ENCODE data around the gene RIC1. TPM values are rescaled to one million over a fixed set of nuclear protein-coding genes. Genes with fewer than 3 reads are reported as not detected.

Gene RIC1
- total and polyA plus RNA-seq, 2 of the 4 experiments (the other 2 are of a cell fraction): 28.8 to 76.9 TPM

GRCh38 chr9:5818424-5819142, 189.7 kb downstream of the RIC1 start:
- Histone ChIP-seq H4K20me1 (ENCODE audit: insufficient read depth, low read length) (no peaks in the 10 kb centered on the region), H2AFZ (replicated peaks; ENCODE audit: low read length, poor library complexity) (no peak overlapping the region), H2AK9ac (replicated peaks; ENCODE audit: low read depth, low read length, poor library complexity) (no peak overlapping the region), H3K4ac (ENCODE audit: low read depth, low read length) (no peak overlapping the region), H4K5ac (ENCODE audit: low read depth, low read length) (no peak overlapping the region), H2BK120ac (ENCODE audit: low read depth, low read length) (no peak overlapping the region), H2BK20ac (ENCODE audit: low read depth, low read length) (no peak overlapping the region), H3K23ac (ENCODE audit: low read depth, low read length) (no peak overlapping the region), H2BK5ac (ENCODE audit: low read depth, low read length, poor library complexity, severe bottlenecking) (no peak overlapping the region), H3K79me1 (ENCODE audit: low read depth in 1 of 2, low read length in 2 of 2) (no peaks in the 10 kb centered on the region), H3K56ac (ENCODE audit: extremely low read depth, insufficient read depth, low read length) (no peak overlapping the region), H4K8ac (ENCODE audit: low read depth in 2 of 2, low read length in 2 of 2) (no peak overlapping the region), H3K4me3 (ENCODE audit: insufficient read depth, low read depth, low read length) (no peak overlapping the region), H3K4me1 (ENCODE audit: control insufficient read depth, insufficient read depth, low read length) (no peaks in the 10 kb centered on the region), H3K9ac (ENCODE audit: low read depth, low read length) (no peak overlapping the region), H2BK15ac (ENCODE audit: low read depth, low read length) (no peak overlapping the region), H4K91ac (ENCODE audit: insufficient read depth, low read depth, low read length) (no peak overlapping the region), H3K27me3 (ENCODE audit: control insufficient read depth, insufficient read depth, low read length) (no peaks in the 10 kb centered on the region), H3K14ac (replicated peaks; ENCODE audit: low read depth, low read length) (no peak overlapping the region), H3K4me2 (ENCODE audit: low read depth, low read length) (no peak overlapping the region), H2AK5ac (ENCODE audit: low read depth, low read length) (no peak overlapping the region), H3K27ac (ENCODE audit: insufficient read depth, low read length) (no peak overlapping the region), H3K9me3 (ENCODE audit: control insufficient read depth, insufficient read depth, low read length) (no peaks in the 10 kb centered on the region), H3K36me3 (ENCODE audit: control insufficient read depth, insufficient read depth, low read length) (peaks cover 1% of the 10 kb centered on the region; the same call in 1 of the 2 replicates), H3K9me1 (ENCODE audit: insufficient read depth, low read length) (no peaks in the 10 kb centered on the region), H3K18ac (ENCODE audit: low read depth, low read length) (no peak overlapping the region)
- WGBS, 2 experiments (ENCODE audit: extremely low coverage in 2 of 2, insufficient read length in 1 of 2): no CpG with 5 or more reads among the region's 2 CpGs
- DNase-seq: no peak
- no peak for ATAC-seq (ENCODE audit: low read depth)
- TF ChIP-seq MAFK (IDR thresholded peaks at IDR 0.05; ENCODE audit: low read depth, low read length) (peak; percentile 25; the same call in 1 of the 2 replicates), FOS (IDR thresholded peaks at IDR 0.05; ENCODE audit: low read depth, low read length) (no peak)
- POLR2A ChIA-PET (ENCODE audit: unreplicated experiment): no interaction called here
- CTCF ChIA-PET: interaction anchor here (0.6 to 0.7 kb wide), 3 partner anchors 11 to 108 kb away, joined by 4 to 5 read pairs (median 4); no protein-coding TSS in a partner anchor
- intact Hi-C loops (cut with micrococcal nuclease): no loop called here
- no TSS peak for BruUV-seq (replicated peaks)
- dilution Hi-C loops (cut with HindIII; ENCODE audit: low sequenced_read_pairs, unreplicated experiment): no loop called here
- in situ Hi-C loops (cut with MboI; ENCODE audit: low sequenced_read_pairs): no loop called here
